DOHH2 (cell line): ENCODE results near the gene ANK3.

Experiments
- CTCF ChIP-seq: fragments of 200-600 bp; sonication (generic); IDR thresholded peaks from one replicate; pipeline ENCODE4 v1.5.1; 2014; ENCODE audit warnings: antibody characterized with exemption, mild to moderate bottlenecking, low read depth, low read length; ENCODE audit not compliant: poor library complexity, severe bottlenecking
- EZH2phosphoT487 ChIP-seq: fragments of 200-600 bp; sonication (generic); IDR thresholded peaks from 2 replicates; pipeline ENCODE4 v1.6.1; 2017; ENCODE audit warnings: borderline replicate concordance, mild to moderate bottlenecking, antibody characterized with exemption, low read length, moderate library complexity, mixed read lengths

GRCh38 chr10:60299390-60299778 lies 90.3 kb downstream of the ANK3 start:
- TF ChIP-seq CTCF (no peak), EZH2phosphoT487 (no peak)
